ENCODE data around the gene KCNF1.

GRCh38 chr2:10910625-10911024 lies 1.1 kb upstream of the KCNF1 start:
- no peak for TF ChIP-seq POLR2A (IDR thresholded peaks at IDR 0.05; ENCODE audit: control extremely low read depth in 1 of 2, low read depth in 2 of 2, low read length in 2 of 2)
- no peak for TF ChIP-seq JUN (IDR thresholded peaks at IDR 0.05; ENCODE audit: low read depth, low read length)
- no peak for TF ChIP-seq POLR2AphosphoS5 (IDR thresholded peaks at IDR 0.05; ENCODE audit: low read depth, low read length)
- TF ChIP-seq TCF12 (IDR thresholded peaks at IDR 0.05; ENCODE audit: low read depth, low read length), result no peak
- no peak for TF ChIP-seq TAF1 (IDR thresholded peaks at IDR 0.05; ENCODE audit: low read depth, low read length)
- no peak for TF ChIP-seq SIRT6 (IDR thresholded peaks at IDR 0.05; ENCODE audit: low read length)
- no peak for TF ChIP-seq CTCF (IDR thresholded peaks at IDR 0.05; ENCODE audit: control extremely low read depth in 1 of 3, insufficient read depth in 1 of 3, low read depth in 1 of 3, low read length in 3 of 3)
- no peak for TF ChIP-seq EP300 (IDR thresholded peaks at IDR 0.05; ENCODE audit: borderline replicate concordance in 1 of 2, low read depth in 2 of 2, low read length in 2 of 2)
- no peak for TF ChIP-seq CHD2 (IDR thresholded peaks at IDR 0.05; ENCODE audit: low read length)
